ENCODE data around the gene HMGXB3. TPM values are rescaled to one million over a fixed set of nuclear protein-coding genes. Genes with fewer than 3 reads are reported as not detected.

The HMGXB3 gene
- total RNA-seq, 4 donors from 2014 or later: 35.5 to 70.2 (median 41.1) TPM

- peaks cover 73 to 74% of the 10 kb centered on the region in 2 donors for H3K36me3 ChIP-seq
- no peaks in the 10 kb centered on the region for H3K9me3 ChIP-seq
- DNase-seq: no peak
- H3K4me3 ChIP-seq (replicated peaks in 1 of 3): no peak overlapping the region
- no peaks in the 10 kb centered on the region for H3K27me3 ChIP-seq
- no peak overlapping the region for H3K27ac ChIP-seq
- TF ChIP-seq, protein P1, sequence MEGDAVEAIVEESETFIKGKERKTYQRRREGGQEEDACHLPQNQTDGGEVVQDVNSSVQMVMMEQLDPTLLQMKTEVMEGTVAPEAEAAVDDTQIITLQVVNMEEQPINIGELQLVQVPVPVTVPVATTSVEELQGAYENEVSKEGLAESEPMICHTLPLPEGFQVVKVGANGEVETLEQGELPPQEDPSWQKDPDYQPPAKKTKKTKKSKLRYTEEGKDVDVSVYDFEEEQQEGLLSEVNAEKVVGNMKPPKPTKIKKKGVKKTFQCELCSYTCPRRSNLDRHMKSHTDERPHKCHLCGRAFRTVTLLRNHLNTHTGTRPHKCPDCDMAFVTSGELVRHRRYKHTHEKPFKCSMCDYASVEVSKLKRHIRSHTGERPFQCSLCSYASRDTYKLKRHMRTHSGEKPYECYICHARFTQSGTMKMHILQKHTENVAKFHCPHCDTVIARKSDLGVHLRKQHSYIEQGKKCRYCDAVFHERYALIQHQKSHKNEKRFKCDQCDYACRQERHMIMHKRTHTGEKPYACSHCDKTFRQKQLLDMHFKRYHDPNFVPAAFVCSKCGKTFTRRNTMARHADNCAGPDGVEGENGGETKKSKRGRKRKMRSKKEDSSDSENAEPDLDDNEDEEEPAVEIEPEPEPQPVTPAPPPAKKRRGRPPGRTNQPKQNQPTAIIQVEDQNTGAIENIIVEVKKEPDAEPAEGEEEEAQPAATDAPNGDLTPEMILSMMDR (IDR thresholded peaks at IDR 0.05): no peak
- no peak for TF ChIP-seq POLR2A (IDR thresholded peaks at IDR 0.05)
- no peaks in the 10 kb centered on the region for H3K4me1 ChIP-seq
- intact Hi-C loops (cut with DNase I): no loop called here
- 50 to 86% methylated on average over 2 to 5 of the region's 6 CpGs for whole genome bisulfite sequencing, 2 donors
Observed at GRCh38 chr5:150052226-150052955, 51.9 kb downstream of the HMGXB3 start.

GRCh38 chr5:150052956-150053712, 52.6 kb downstream of the HMGXB3 start:
- no peak for DNase-seq
- H3K9me3 ChIP-seq: no peaks in the 10 kb centered on the region
- intact Hi-C loops (cut with DNase I): no loop called here
- TF ChIP-seq POLR2A (IDR thresholded peaks at IDR 0.05): no peak
- TF ChIP-seq, protein P1 (IDR thresholded peaks at IDR 0.05): no peak
- no peak overlapping the region for H3K4me3 ChIP-seq (replicated peaks in 1 of 3)
- no peak overlapping the region for H3K27ac ChIP-seq
- 88 to 91% methylated on average over 9 of the region's 9 CpGs for WGBS, 2 donors
- peaks cover 66% of the 10 kb centered on the region in 2 donors for H3K36me3 ChIP-seq
- H3K4me1 ChIP-seq: no peaks in the 10 kb centered on the region
- H3K27me3 ChIP-seq: no peaks in the 10 kb centered on the region

- no peak for DNase-seq
- Histone ChIP-seq H3K36me3 (peaks cover 59% of the 10 kb centered on the region in 2 donors), H3K27me3 (no peaks in the 10 kb centered on the region), H3K9me3 (no peaks in the 10 kb centered on the region), H3K4me3 (replicated peaks in 1 of 3) (no peak overlapping the region), H3K27ac (no peak overlapping the region), H3K4me1 (no peaks in the 10 kb centered on the region)
- intact Hi-C loops (cut with DNase I): no loop called here
- TF ChIP-seq, protein P1 (IDR thresholded peaks at IDR 0.05): no peak
- no peak for TF ChIP-seq POLR2A (IDR thresholded peaks at IDR 0.05)
- 95 to 98% methylated on average over 13 to 14 of the region's 14 CpGs for WGBS, 2 donors
Observed at GRCh38 chr5:150053713-150054392, 53.3 kb downstream of the HMGXB3 start.

DNA sequence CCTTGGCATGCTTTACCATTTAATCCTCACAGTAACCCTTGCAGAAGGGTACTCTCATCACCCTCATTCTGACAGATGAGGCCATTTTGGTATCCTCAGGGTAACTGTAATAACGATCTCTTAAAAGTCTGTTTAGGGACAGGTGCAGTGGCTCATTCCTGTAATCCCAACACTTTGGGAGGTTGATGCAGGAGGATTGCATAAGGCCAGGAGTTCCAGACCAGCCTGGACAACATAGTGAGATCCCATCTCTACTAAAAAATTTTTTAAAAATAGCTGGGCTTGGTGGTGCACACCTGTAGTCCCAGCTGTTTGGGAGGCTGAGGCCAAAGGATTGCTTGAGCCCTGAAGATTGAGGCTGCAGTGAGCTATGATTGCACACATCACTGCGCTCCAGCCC, 54.0 kb downstream of the HMGXB3 start:
- DNase-seq: no peak
- intact Hi-C loops (cut with DNase I): no loop called here
- TF ChIP-seq POLR2A (IDR thresholded peaks at IDR 0.05): no peak
- TF ChIP-seq, protein P1 (IDR thresholded peaks at IDR 0.05): no peak
- H3K36me3 ChIP-seq: peaks cover 52% of the 10 kb centered on the region in 2 donors
- WGBS, 2 donors: 96 to 100% methylated on average over 2 of the region's 2 CpGs
- H3K27ac ChIP-seq: no peak overlapping the region
- no peak overlapping the region for H3K4me3 ChIP-seq (replicated peaks in 1 of 3)
- H3K4me1 ChIP-seq: no peaks in the 10 kb centered on the region
- H3K9me3 ChIP-seq: no peaks in the 10 kb centered on the region
- no peaks in the 10 kb centered on the region for H3K27me3 ChIP-seq

All from thyroid gland (tissue), 4 donors.